ENCODE measurements around the gene SRPRA. TPM values are rescaled to one million over a fixed set of nuclear protein-coding genes. Genes with fewer than 3 reads are reported as not detected.

The SRPRA gene
- total and polyA plus RNA-seq, 4 experiments from 2014 or later = 132 to 176 (median 158) TPM

GRCh38 chr11:126288237-126288636, 19.5 kb upstream of the SRPRA start:
- CTCF ChIA-PET (ENCODE audit: partially characterized antibody) = interaction anchor here (1.7 kb wide), 1 partner anchor 17 kb away, joined by 7 read pairs; no protein-coding TSS in a partner anchor
- Histone ChIP-seq H3K27me3 (ENCODE audit: insufficient read depth, low read length) (no peaks in the 10 kb centered on the region), H3K27ac (ENCODE audit: low read depth, low read length) (no peak overlapping the region), H3K36me3 (ENCODE audit: insufficient read depth, low read length) (peaks cover 28% of the 10 kb centered on the region), H3K4me1 (ENCODE audit: insufficient read depth, low read length) (peaks cover 26% of the 10 kb centered on the region), H3K4me3 (ENCODE audit: low read length in 2 of 2) (no peak overlapping the region), H3K9me3 (ENCODE audit: control insufficient read depth in 1 of 2, low read length in 2 of 2) (no peaks in the 10 kb centered on the region)
- Mint-ChIP-seq H3K4me1 (peaks cover 16 to 27% (median 25%) of the 10 kb centered on the region in 4 donors), H3K4me3 (no peak overlapping the region), H3K36me3 (peaks cover 12 to 39% of the 10 kb centered on the region in 2 donors), H3K9me3 (no peaks in the 10 kb centered on the region), H3K27me3 (no peaks in the 10 kb centered on the region), H3K27ac (no peak overlapping the region)
- POLR2A ChIA-PET (ENCODE audit: partially characterized antibody) = interaction anchor here (1.2 kb wide), 1 partner anchor 20 kb away, joined by 3 read pairs; no protein-coding TSS in a partner anchor
- DNase-seq = no peak
- intact Hi-C loops (cut with micrococcal nuclease) = loop anchor here (10.0 kb wide), 2 partner anchors 223 to 663 kb away; partner anchors contain the start of genes CDON and CHEK1

GRCh38 chr11:126284829-126285228, 16.1 kb upstream of the SRPRA start:
- Histone ChIP-seq H3K9me3 (ENCODE audit: control insufficient read depth in 1 of 2, low read length in 2 of 2) (no peaks in the 10 kb centered on the region), H3K4me1 (ENCODE audit: insufficient read depth, low read length) (peaks cover 43% of the 10 kb centered on the region), H3K27ac (ENCODE audit: low read depth, low read length) (no peak overlapping the region), H3K4me3 (ENCODE audit: low read length in 2 of 2) (no peak overlapping the region), H3K36me3 (ENCODE audit: insufficient read depth, low read length) (peaks cover 2% of the 10 kb centered on the region), H3K27me3 (ENCODE audit: insufficient read depth, low read length) (no peaks in the 10 kb centered on the region)
- Mint-ChIP-seq H3K4me3 (peak overlapping the region; percentile 83 to 97 (median 88)), H3K9me3 (no peaks in the 10 kb centered on the region), H3K27ac (peak overlapping the region; percentile 85 to 94 (median 91)), H3K4me1 (peaks cover 29 to 55% (median 46%) of the 10 kb centered on the region in 4 donors), H3K36me3 (peaks cover 3 to 21% of the 10 kb centered on the region in 2 donors), H3K27me3 (no peaks in the 10 kb centered on the region)
- ChIA-PET POLR2A (ENCODE audit: partially characterized antibody) (interaction anchor here (0.7 to 5.7 kb wide), 2 partner anchors 14 to 398 kb away, joined by 3 to 101 read pairs; partner anchors contain the start of genes FOXRED1 and SRPRA), CTCF (ENCODE audit: partially characterized antibody) (no interaction called here)
- intact Hi-C loops (cut with micrococcal nuclease) = loop anchor here (5.0 to 10.0 kb wide), 3 partner anchors 72 to 660 kb away; partner anchors contain the start of genes CDON, CHEK1 and ST3GAL4
- DNase-seq = peak; percentile 78 to 94 (median 81)

DNA sequence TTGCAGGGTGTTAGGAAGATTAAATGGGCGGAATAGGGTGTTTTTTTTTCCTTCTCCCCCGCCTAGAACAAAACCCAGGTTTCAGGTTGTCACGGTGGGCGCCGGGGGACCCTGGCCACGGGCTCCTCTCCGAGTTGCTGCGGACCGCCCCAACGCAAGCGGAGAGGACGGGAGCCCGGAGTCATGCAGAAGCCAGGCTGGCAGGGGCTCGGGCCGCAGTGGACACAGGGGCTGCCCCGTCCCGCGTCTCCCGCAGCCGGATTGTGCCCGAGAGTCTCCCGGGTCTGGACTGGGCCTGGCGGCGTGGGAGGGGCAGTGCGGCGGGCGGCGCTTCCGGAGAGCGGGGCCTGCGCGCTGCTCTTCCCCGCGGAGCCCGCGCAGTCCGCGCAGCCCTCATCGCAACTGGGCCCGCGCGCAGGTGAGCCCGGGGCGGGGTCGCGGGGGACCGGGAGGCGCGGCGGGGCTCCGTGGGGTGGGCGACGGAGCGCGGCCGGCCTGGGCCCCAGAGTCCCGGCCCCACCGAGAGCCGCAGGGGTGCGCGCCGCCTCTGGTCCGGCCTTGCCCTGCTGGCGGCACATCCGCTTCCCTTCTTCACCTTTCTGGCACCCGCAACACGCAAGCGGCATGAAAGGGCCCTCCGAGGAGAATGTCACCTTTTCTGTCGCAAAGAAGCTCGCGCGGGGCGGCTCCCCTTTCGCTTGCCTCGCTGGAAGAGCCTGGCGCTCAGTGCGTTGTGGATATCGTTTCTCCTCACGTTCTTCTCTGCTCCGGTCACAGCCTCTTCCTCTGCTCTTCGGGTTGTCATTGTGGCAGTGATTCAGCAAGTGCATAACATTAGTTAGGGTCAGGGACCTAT, 14.3 kb upstream of the SRPRA start, which contains the start of gene TIRAP:
TSS of gene TIRAP (plus strand) at position 358 of the 856 bp plus-strand sequence. CDS start 7,802 bp downstream, outside the sequence.
- no peaks in the 10 kb centered on the region for H3K9me3 ChIP-seq (ENCODE audit: control insufficient read depth in 1 of 2, low read length in 2 of 2)
- H3K27ac ChIP-seq (ENCODE audit: low read depth, low read length) = peak within 1 kb of the TSS; percentile 77
- Mint-ChIP-seq H3K36me3 (peaks cover 2 to 14% of the 10 kb centered on the region in 2 donors), H3K4me3 (peak within 1 kb of the TSS; percentile 90 to 99 (median 96)), H3K27ac (peak within 1 kb of the TSS; percentile 86 to 99 (median 98)), H3K4me1 (peaks cover 30 to 63% (median 47%) of the 10 kb centered on the region in 4 donors), H3K27me3 (no peaks in the 10 kb centered on the region), H3K9me3 (no peaks in the 10 kb centered on the region)
- DNase-seq = peak; percentile 75 to 81 (median 77)
- peaks cover 43% of the 10 kb centered on the region for H3K4me1 ChIP-seq (ENCODE audit: insufficient read depth, low read length)
- CTCF ChIA-PET (ENCODE audit: partially characterized antibody) = interaction anchor here (0.8 to 1.8 kb wide), 4 partner anchors 13 to 28 kb away, joined by 3 to 8 read pairs (median 4); partner anchors contain the start of genes DCPS and SRPRA
- no peaks in the 10 kb centered on the region for H3K27me3 ChIP-seq (ENCODE audit: insufficient read depth, low read length)
- H3K36me3 ChIP-seq (ENCODE audit: insufficient read depth, low read length) = no peaks in the 10 kb centered on the region
- H3K4me3 ChIP-seq (ENCODE audit: low read length in 2 of 2) = peak within 1 kb of the TSS; percentile 83 to 98
- POLR2A ChIA-PET (ENCODE audit: partially characterized antibody) = interaction anchor here (0.6 to 5.7 kb wide), 15 partner anchors 8 to 658 kb away, joined by 3 to 101 read pairs (median 4); partner anchors contain the start of genes CHEK1, DCPS, FAM118B and FOXRED1
- intact Hi-C loops (cut with micrococcal nuclease) = loop anchor here (1.0 to 10.0 kb wide), 6 partner anchors 14 to 658 kb away; partner anchors contain the start of genes CDON, CHEK1, DCPS and FAM118B

GRCh38 chr11:126282361-126282735, 13.7 kb upstream of the SRPRA start:
- Histone ChIP-seq H3K36me3 (ENCODE audit: insufficient read depth, low read length) (no peaks in the 10 kb centered on the region), H3K27ac (ENCODE audit: low read depth, low read length) (peak overlapping the region; percentile 77), H3K4me1 (ENCODE audit: insufficient read depth, low read length) (peaks cover 43% of the 10 kb centered on the region), H3K9me3 (ENCODE audit: control insufficient read depth in 1 of 2, low read length in 2 of 2) (no peaks in the 10 kb centered on the region), H3K4me3 (ENCODE audit: low read length in 2 of 2) (peak overlapping the region; percentile 73 to 83), H3K27me3 (ENCODE audit: insufficient read depth, low read length) (no peaks in the 10 kb centered on the region)
- ChIA-PET CTCF (ENCODE audit: partially characterized antibody) (interaction anchor here (1.3 to 1.8 kb wide), 3 partner anchors 12 to 28 kb away, joined by 3 to 8 read pairs (median 5); no protein-coding TSS in a partner anchor), POLR2A (ENCODE audit: partially characterized antibody) (interaction anchor here (0.6 to 5.7 kb wide), 8 partner anchors 9 to 73 kb away, joined by 3 to 101 read pairs (median 6); partner anchors contain the start of genes DCPS, FAM118B, FOXRED1 and RPUSD4)
- peak; percentile 30 to 59 (median 43) for DNase-seq
- Mint-ChIP-seq H3K9me3 (no peaks in the 10 kb centered on the region), H3K36me3 (peaks cover 9 to 14% of the 10 kb centered on the region in 2 donors), H3K27ac (peak overlapping the region; percentile 86 to 98 (median 96)), H3K4me1 (peaks cover 30 to 63% (median 47%) of the 10 kb centered on the region in 4 donors), H3K4me3 (peak overlapping the region; percentile 90 to 99 (median 94)), H3K27me3 (no peaks in the 10 kb centered on the region)
- intact Hi-C loops (cut with micrococcal nuclease) = loop anchor here (1.0 to 10.0 kb wide), 4 partner anchors 13 to 658 kb away; partner anchors contain the start of genes CDON, CHEK1, FOXRED1 and ST3GAL4

DNA sequence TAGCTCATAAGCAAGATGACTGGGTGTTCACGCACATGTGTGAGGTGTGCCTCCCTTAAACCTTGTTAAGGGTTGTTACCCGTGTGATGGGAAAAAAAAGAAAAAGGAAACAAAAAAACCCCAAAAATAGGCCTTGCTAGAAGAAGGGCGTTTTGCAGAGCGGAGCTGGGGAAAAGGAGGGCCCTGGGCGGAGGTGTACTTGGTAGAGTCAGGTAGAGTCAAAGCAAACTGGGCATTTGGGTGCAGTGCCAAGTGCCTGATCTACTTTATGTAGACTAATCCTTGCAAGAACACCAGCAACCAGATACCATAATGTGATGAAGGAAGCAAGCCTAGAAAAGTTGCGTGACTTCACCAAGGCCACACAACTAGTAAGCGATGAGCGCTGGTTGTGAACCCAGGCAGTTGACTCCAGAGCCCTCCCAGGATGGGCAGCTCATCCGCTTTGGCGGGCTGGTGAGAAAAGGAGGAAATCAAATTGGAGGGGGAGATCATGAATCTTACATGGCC, 13.0 kb upstream of the SRPRA start:
- Histone ChIP-seq H3K4me3 (ENCODE audit: low read length in 2 of 2) (no peak overlapping the region), H3K27ac (ENCODE audit: low read depth, low read length) (peak overlapping the region; percentile 77), H3K27me3 (ENCODE audit: insufficient read depth, low read length) (no peaks in the 10 kb centered on the region), H3K4me1 (ENCODE audit: insufficient read depth, low read length) (peaks cover 43% of the 10 kb centered on the region), H3K9me3 (ENCODE audit: control insufficient read depth in 1 of 2, low read length in 2 of 2) (no peaks in the 10 kb centered on the region), H3K36me3 (ENCODE audit: insufficient read depth, low read length) (no peaks in the 10 kb centered on the region)
- H3K4me1 Mint-ChIP-seq = peaks cover 30 to 59% (median 44%) of the 10 kb centered on the region in 4 donors
- intact Hi-C loops (cut with micrococcal nuclease) = loop anchor here (1.0 to 10.0 kb wide), 4 partner anchors 12 to 657 kb away; partner anchors contain the start of genes CDON, CHEK1, FOXRED1 and ST3GAL4
- peak overlapping the region; percentile 86 to 98 (median 96) for H3K27ac Mint-ChIP-seq
- no peaks in the 10 kb centered on the region for H3K27me3 Mint-ChIP-seq
- H3K4me3 Mint-ChIP-seq = peak overlapping the region; percentile 90 to 99 (median 94)
- CTCF ChIA-PET (ENCODE audit: partially characterized antibody) = interaction anchor here (1.5 to 1.8 kb wide), 2 partner anchors 12 to 29 kb away, joined by 5 to 8 read pairs; no protein-coding TSS in a partner anchor
- no peaks in the 10 kb centered on the region for H3K9me3 Mint-ChIP-seq
- DNase-seq = no peak
- POLR2A ChIA-PET (ENCODE audit: partially characterized antibody) = interaction anchor here (0.6 to 5.7 kb wide), 6 partner anchors 11 to 67 kb away, joined by 3 to 101 read pairs (median 8); partner anchors contain the start of genes DCPS, FOXRED1 and SRPRA
- H3K36me3 Mint-ChIP-seq = peaks cover 9 to 15% of the 10 kb centered on the region in 2 donors

DNA sequence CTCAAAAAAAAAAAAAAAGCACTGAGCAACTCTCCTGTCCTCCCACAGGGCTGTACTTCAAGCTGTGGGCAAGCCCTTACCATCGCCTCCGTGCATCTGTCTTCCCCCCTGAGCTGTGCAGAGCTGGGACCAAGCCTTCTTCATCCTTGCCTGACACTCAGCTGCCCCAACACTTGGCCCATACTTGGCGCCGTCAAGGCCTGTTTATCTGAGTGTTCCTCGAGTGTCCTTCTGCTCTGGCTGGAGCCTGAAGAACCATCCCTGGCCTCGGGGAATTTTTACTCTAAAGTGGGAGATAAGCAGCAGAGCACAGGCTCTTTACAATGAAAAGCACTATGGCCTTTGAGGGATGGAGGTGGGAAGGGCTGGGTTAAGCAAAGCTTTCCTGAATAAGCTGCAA, 12.6 kb upstream of the SRPRA start:
- Mint-ChIP-seq H3K27ac (peak overlapping the region in 5 of 7 donors; percentile 7 to 98 (median 86)), H3K27me3 (no peaks in the 10 kb centered on the region), H3K9me3 (no peaks in the 10 kb centered on the region), H3K4me1 (peaks cover 30 to 54% (median 43%) of the 10 kb centered on the region in 4 donors), H3K36me3 (peaks cover 9 to 14% of the 10 kb centered on the region in 2 donors), H3K4me3 (peak overlapping the region in 5 of 8 donors; percentile 43 to 97 (median 95))
- Histone ChIP-seq H3K4me3 (ENCODE audit: low read length in 2 of 2) (no peak overlapping the region), H3K27ac (ENCODE audit: low read depth, low read length) (no peak overlapping the region), H3K36me3 (ENCODE audit: insufficient read depth, low read length) (no peaks in the 10 kb centered on the region), H3K4me1 (ENCODE audit: insufficient read depth, low read length) (peaks cover 43% of the 10 kb centered on the region), H3K9me3 (ENCODE audit: control insufficient read depth in 1 of 2, low read length in 2 of 2) (no peaks in the 10 kb centered on the region), H3K27me3 (ENCODE audit: insufficient read depth, low read length) (no peaks in the 10 kb centered on the region)
- no peak for DNase-seq
- ChIA-PET POLR2A (ENCODE audit: partially characterized antibody) (interaction anchor here (0.6 to 5.7 kb wide), 5 partner anchors 11 to 67 kb away, joined by 3 to 101 read pairs (median 13); partner anchors contain the start of genes DCPS, FOXRED1 and SRPRA), CTCF (ENCODE audit: partially characterized antibody) (interaction anchor here (1.5 to 1.8 kb wide), 2 partner anchors 11 to 29 kb away, joined by 5 to 8 read pairs; no protein-coding TSS in a partner anchor)
- intact Hi-C loops (cut with micrococcal nuclease) = loop anchor here (5.0 to 10.0 kb wide), 3 partner anchors 76 to 656 kb away; partner anchors contain the start of genes CDON, CHEK1 and ST3GAL4
